H1 (cell line): Measurements from ENCODE around the gene CLIP3. TPM values are rescaled to one million over a fixed set of nuclear protein-coding genes. Genes with fewer than 3 reads are reported as not detected.

Experiments used
- CTCF ChIA-PET: fragments of 300-600 bp; sonication (Branson Sonifier 250); formaldehyde crosslinking; loops from one replicate; lab custom pipeline; 2021; ENCODE audit not compliant: partially characterized antibody; lab: Charles Lee
- POLR2A ChIA-PET: fragments of 300-600 bp; sonication (Branson Sonifier 250); formaldehyde crosslinking; loops from one replicate; lab custom pipeline; 2021; ENCODE audit warnings: inconsistent platforms; ENCODE audit not compliant: partially characterized antibody; lab: Charles Lee
- DNase-seq, 2 experiments: peaks; one replicate each; pipeline versions ENCODE4 v3.0.0 to v3.0.0-alpha.2; 2010 to 2022; ENCODE audit warnings: low spot score in 2 of 2, low read depth in 1 of 2, mixed read lengths in 1 of 2
- FAIRE-seq: peaks from 2 replicates; lab custom pipeline; 2011; peaks lifted over from hg19 to GRCh38; lab: Jason Lieb, UNC
- H2AFZ ChIP-seq: 2 replicates; pipeline ENCODE4 v1.8.1; 2012; ENCODE audit warnings: low read length, inconsistent platforms
- H2AK5ac ChIP-seq: 2 replicates; pipeline ENCODE4 v1.6.1; 2013; ENCODE audit warnings: low read depth, low read length
- H2BK120ac ChIP-seq: replicated peaks from 2 replicates; pipeline ENCODE3; 2013; ENCODE audit warnings: low read depth, low read length, inconsistent platforms
- H2BK12ac ChIP-seq: 2 replicates; pipeline ENCODE4 v1.6.1; 2013; ENCODE audit warnings: low read depth, low read length
- H2BK15ac ChIP-seq: 2 replicates; pipeline ENCODE4 v1.6.1; 2013; ENCODE audit warnings: low read length
- H2BK20ac ChIP-seq: 2 replicates; pipeline ENCODE4 v1.6.1; 2013; ENCODE audit warnings: low read length
- H2BK5ac ChIP-seq: 2 replicates; pipeline ENCODE4 v1.6.1; 2013; ENCODE audit warnings: low read depth, low read length
- H3K14ac ChIP-seq: 2 replicates; pipeline ENCODE4 v1.6.1; 2013; ENCODE audit warnings: inconsistent platforms; ENCODE audit not compliant: insufficient read length
- H3K18ac ChIP-seq: 2 replicates; pipeline ENCODE4 v1.6.1; 2013; ENCODE audit warnings: low read length; ENCODE audit errors: extremely low read depth
- H3K23ac ChIP-seq: 2 replicates; pipeline ENCODE4 v1.6.1; 2013; ENCODE audit warnings: inconsistent platforms; ENCODE audit not compliant: insufficient read length
- H3K23me2 ChIP-seq: 2 replicates; pipeline ENCODE4 v1.6.1; 2013; ENCODE audit warnings: low read depth, low read length
- H3K27ac ChIP-seq: 2 replicates; pipeline ENCODE4 v1.6.1; 2011; ENCODE audit warnings: low read depth, low read length, inconsistent platforms
- H3K27me3 ChIP-seq, 4 experiments: replicated peaks in 1 of 4; 1 replicate in 1 of 4; 2 replicates in 3 of 4; pipeline versions ENCODE4 v1.6.1 to v1.8.1; 2011 to 2013; ENCODE audit warnings: low read length in 3 of 4, mild to moderate bottlenecking in 3 of 4, inconsistent platforms in 2 of 4, mixed read lengths in 2 of 4, moderate library complexity in 1 of 4; ENCODE audit not compliant: control insufficient read depth in 3 of 4, insufficient read depth in 3 of 4; ENCODE audit errors: extremely low read depth in 1 of 4
- H3K36me3 ChIP-seq, 4 experiments: 2 replicates each; pipeline versions ENCODE4 v1.6.1 to v1.8.1; 2011 to 2013; ENCODE audit warnings: mild to moderate bottlenecking in 4 of 4, low read length in 3 of 4, moderate library complexity in 2 of 4, control low read depth in 1 of 4, inconsistent platforms in 1 of 4; ENCODE audit not compliant: insufficient read depth in 4 of 4, control insufficient read depth in 2 of 4
- H3K4ac ChIP-seq: replicated peaks from 2 replicates; pipeline ENCODE3; 2013; ENCODE audit warnings: low read length, low read depth, mixed read lengths, inconsistent platforms; ENCODE audit not compliant: insufficient read length
- H3K4me1 ChIP-seq, 4 experiments: replicated peaks in 1 of 4; 1 replicate in 1 of 4; 2 replicates in 3 of 4; pipeline versions ENCODE4 v1.6.1 to v1.8.1; 2011 to 2013; ENCODE audit warnings: low read length in 3 of 4, inconsistent platforms in 2 of 4, mixed read lengths in 1 of 4; ENCODE audit not compliant: insufficient read depth in 4 of 4, control insufficient read depth in 3 of 4
- H3K4me2 ChIP-seq, 2 experiments: 2 replicates each; pipeline versions ENCODE4 v1.6.1 to v1.8.1; 2011 to 2013; ENCODE audit warnings: low read depth in 2 of 2, low read length in 2 of 2, control low read depth in 1 of 2, inconsistent platforms in 1 of 2, mild to moderate bottlenecking in 1 of 2; ENCODE audit not compliant: insufficient read depth in 1 of 2
- H3K4me3 ChIP-seq, 4 experiments: fragments of 200-600, 300-600 bp in 1 of 4; sonication (generic), shearing (Covaris generic), sonication (Bioruptor Twin) in 1 of 4; 2 replicates each; pipeline versions ENCODE4 v1.5.1 to v1.8.1; 2011 to 2016; ENCODE audit warnings: low read length in 4 of 4, low read depth in 3 of 4, control low read depth in 2 of 4, inconsistent platforms in 2 of 4, mild to moderate bottlenecking in 2 of 4, mixed read lengths in 1 of 4, moderate library complexity in 1 of 4; ENCODE audit not compliant: insufficient read depth in 2 of 4; ENCODE audit errors: extremely low read depth in 1 of 4
- H3K56ac ChIP-seq: replicated peaks from 2 replicates; pipeline ENCODE3; 2013; ENCODE audit warnings: low read depth, mild to moderate bottlenecking, mixed read lengths, low read length, inconsistent platforms; ENCODE audit not compliant: insufficient read length
- H3K79me1 ChIP-seq: 2 replicates; pipeline ENCODE4 v1.6.1; 2013; ENCODE audit warnings: low read depth, low read length, control low read depth
- H3K79me2 ChIP-seq, 2 experiments: 2 replicates each; pipeline versions ENCODE4 v1.6.1 to v1.8.1; 2012 to 2013; ENCODE audit warnings: low read length in 2 of 2, mild to moderate bottlenecking in 2 of 2, inconsistent platforms in 1 of 2; ENCODE audit not compliant: insufficient read depth in 2 of 2, control insufficient read depth in 1 of 2
- H3K9ac ChIP-seq, 4 experiments: replicated peaks in 1 of 4; 1 replicate in 1 of 4; 2 replicates in 3 of 4; pipeline versions ENCODE4 v1.6.1 to v1.8.1; 2011 to 2013; ENCODE audit warnings: low read depth in 3 of 4, low read length in 3 of 4, control low read depth in 2 of 4, mild to moderate bottlenecking in 2 of 4, moderate library complexity in 2 of 4, inconsistent platforms in 1 of 4; ENCODE audit errors: extremely low read depth in 1 of 4
- H3K9me3 ChIP-seq, 2 experiments: 2 replicates each; pipeline versions ENCODE4 v1.6.1 to v1.8.1; 2012 to 2013; ENCODE audit warnings: mild to moderate bottlenecking in 2 of 2, moderate library complexity in 2 of 2, control low read depth in 1 of 2, inconsistent platforms in 1 of 2, low read depth in 1 of 2, low read length in 1 of 2, mixed read lengths in 1 of 2; ENCODE audit not compliant: insufficient read depth in 2 of 2
- H4K20me1 ChIP-seq, 2 experiments: replicated peaks in 1 of 2; 2 replicates each; pipeline versions ENCODE3 to v1.8.1; 2011 to 2013; ENCODE audit warnings: inconsistent platforms in 2 of 2, low read length in 2 of 2, mild to moderate bottlenecking in 1 of 2; ENCODE audit not compliant: insufficient read depth in 2 of 2, control insufficient read depth in 1 of 2
- H4K5ac ChIP-seq: 2 replicates; pipeline ENCODE4 v1.6.1; 2013; ENCODE audit warnings: low read length, low read depth, mixed read lengths, inconsistent platforms; ENCODE audit not compliant: insufficient read length
- H4K8ac ChIP-seq: 2 replicates; pipeline ENCODE4 v1.8.0; 2013; ENCODE audit warnings: mild to moderate bottlenecking, moderate library complexity, low read length, inconsistent platforms; ENCODE audit not compliant: insufficient read depth; ENCODE audit errors: extremely low read depth
- H4K91ac ChIP-seq: replicated peaks from 2 replicates; pipeline ENCODE3; 2013; ENCODE audit warnings: low read length, mixed read lengths, inconsistent platforms; ENCODE audit not compliant: insufficient read length
- BCL11A ChIP-seq, 2 experiments: IDR thresholded peaks; one replicate each; pipeline ENCODE4 v1.6.1; 2011; ENCODE audit warnings: low read depth in 2 of 2, low read length in 2 of 2, mild to moderate bottlenecking in 2 of 2
- EGR1 ChIP-seq: IDR thresholded peaks from 2 replicates; pipeline ENCODE4 v1.6.1; 2011; ENCODE audit warnings: low read depth, low read length, borderline replicate concordance
- PHF8 ChIP-seq: fragments of 200-600 bp; sonication (generic); conservative IDR thresholded peaks from 2 replicates; pipeline ENCODE4 v1.7.1; 2012; ENCODE audit warnings: low read depth, mild to moderate bottlenecking, inconsistent platforms, low read length, moderate library complexity
- RFX5 ChIP-seq: IDR thresholded peaks from 2 replicates; pipeline ENCODE4 v1.6.1; 2011; ENCODE audit warnings: low read depth, low read length, improper control_type of control experiment, borderline replicate concordance
- SIN3A ChIP-seq, 2 experiments: IDR thresholded peaks in 1 of 2; conservative IDR thresholded peaks in 1 of 2; 2 replicates each; pipeline ENCODE4 v1.6.1; 2011 to 2012; ENCODE audit warnings: low read length in 2 of 2, improper control_type of control experiment in 1 of 2, low read depth in 1 of 2, mild to moderate bottlenecking in 1 of 2
- WGBS, 2 experiments: shearing (Covaris generic) in 1 of 2; methylation state at CpG; one replicate each; pipeline versions ENCODE4 v1.1.6 to v1.1.7; 2013 to 2015; ENCODE audit warnings: low lambda C conversion rate in 2 of 2, mixed read lengths in 2 of 2, inconsistent platforms in 1 of 2, low coverage in 1 of 2, missing lambda C conversion rate in 1 of 2; ENCODE audit not compliant: insufficient replicate concordance in 2 of 2, insufficient coverage in 1 of 2, insufficient read length in 1 of 2; ENCODE audit errors: extremely low coverage in 1 of 2, missing lambda C conversion rate in 1 of 2; 5-methylcytosine and 5-hydroxymethylcytosine counted together
- polyA plus RNA-seq, 7 experiments: library from polyadenylated mRNA; depleted of rRNA in 3 of 7; stranded (reverse) in 5 of 7; unstranded in 2 of 7; fragments of >200 nt in 5 of 7; fragments of 200-250 nt in 2 of 7; gene quantifications; 1 replicate in 5 of 7; 2 replicates in 1 of 7; 4 replicates in 1 of 7; pipeline versions ENCODE4 v1.2.1 to v1.2.3, GENCODE V29; 2011 to 2013; ENCODE audit warnings: missing spikeins in 2 of 7, mixed read lengths in 2 of 7
- total RNA-seq: library from RNA; stranded (reverse); fragmentation: NEBNext Ultra II Directional; extraction: Animal tissue kit (Norgen Biotek cat#: 25700); gene quantifications from 2 replicates; pipeline ENCODE4 v1.2.1, GENCODE V29; 2021
- TF ChIP-seq, protein P1 (sequence below): IDR thresholded peaks from 2 replicates; pipeline ENCODE4 v1.6.1; 2012; ENCODE audit warnings: inconsistent platforms

The CLIP3 gene
- total and polyA plus RNA-seq, 2 of the 8 experiments (the other 6 are each of a cell fraction or from before 2014, with no cell fraction given), result 5.9 to 21.7 TPM

DNA sequence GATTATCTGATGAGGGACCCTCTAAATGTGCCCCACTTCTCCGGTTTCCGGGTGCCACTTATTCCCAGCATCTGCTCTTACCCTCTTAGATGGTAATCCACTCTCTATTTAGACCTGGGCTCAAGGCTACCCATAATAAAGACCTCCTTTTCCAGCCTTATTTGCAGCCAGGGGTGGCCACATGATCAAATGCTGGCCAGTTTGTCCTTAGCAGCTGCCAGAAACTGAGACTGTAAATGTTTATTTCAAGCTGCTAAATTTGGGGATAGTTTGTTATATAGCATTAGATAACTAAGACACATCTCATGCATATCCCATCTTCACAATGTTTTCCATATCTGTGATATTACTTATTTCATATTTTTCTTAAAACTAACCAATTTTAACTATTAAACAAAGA lies 11.3 kb upstream of the CLIP3 start:
- Histone ChIP-seq H3K18ac (no peak overlapping the region), H2BK15ac (no peak overlapping the region), H3K23me2 (no peaks in the 10 kb centered on the region), H3K36me3 (no peaks in the 10 kb centered on the region), H4K20me1 (no peaks in the 10 kb centered on the region), H4K91ac (no peak overlapping the region), H4K5ac (no peak overlapping the region), H2BK5ac (no peak overlapping the region), H3K14ac (no peak overlapping the region), H3K27ac (no peak overlapping the region), H2AFZ (no peak overlapping the region), H3K4ac (no peak overlapping the region), H2AK5ac (no peak overlapping the region), H3K56ac (no peak overlapping the region), H2BK12ac (no peak overlapping the region), H3K4me2 (no peak overlapping the region), H4K8ac (no peak overlapping the region), H3K9me3 (no peaks in the 10 kb centered on the region), H3K4me1 (peaks cover 0 to 4% (median 0%) of the 10 kb centered on the region in 4 experiments; a peak in 1 of 7 replicates), H2BK20ac (no peak overlapping the region), H3K79me1 (no peaks in the 10 kb centered on the region), H2BK120ac (no peak overlapping the region), H3K9ac (no peak overlapping the region), H3K23ac (no peak overlapping the region), H3K4me3 (no peak overlapping the region), H3K27me3 (no peaks in the 10 kb centered on the region), H3K79me2 (no peaks in the 10 kb centered on the region)
- ChIA-PET POLR2A (interaction anchor here (1.1 to 1.2 kb wide), 2 partner anchors 9 to 30 kb away, joined by 3 read pairs; partner anchors contain the start of gene ALKBH6), CTCF (interaction anchor here (0.6 kb wide), 1 partner anchor 132 kb away, joined by 4 read pairs; no protein-coding TSS in a partner anchor)
- 95% methylated on average over 2 of the region's 2 CpGs; no CpG with 5 or more reads in 1 of the 2 experiments for whole genome bisulfite sequencing, 2 experiments
- DNase-seq, result no peak
- no peak for FAIRE-seq
- TF ChIP-seq SIN3A (conservative IDR thresholded peaks at IDR 0.05 in 1 of 2, IDR thresholded peaks at IDR 0.05 in 1 of 2; ENCODE audit: low read depth in 1 of 2, low read length in 2 of 2) (no peak), BCL11A (IDR thresholded peaks at IDR 0.05; ENCODE audit: low read depth in 2 of 2, low read length in 2 of 2) (no peak), EGR1 (no peak), PHF8 (no peak), RFX5 (no peak)
- TF ChIP-seq, protein P1, sequence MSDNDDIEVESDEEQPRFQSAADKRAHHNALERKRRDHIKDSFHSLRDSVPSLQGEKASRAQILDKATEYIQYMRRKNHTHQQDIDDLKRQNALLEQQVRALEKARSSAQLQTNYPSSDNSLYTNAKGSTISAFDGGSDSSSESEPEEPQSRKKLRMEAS, result no peak
